Ramos (cell line): ENCODE measurements around the gene CIZ1.

ENCODE experiments used
- in situ Hi-C: fragments of 300-500 bp; cut with MboI; formaldehyde crosslinking; loops from one replicate; pipeline ENCODE4 v1.14.3; 2022; ENCODE audit warnings: low sequenced_read_pairs; ENCODE audit not compliant: unreplicated experiment

Gene CIZ1

GRCh38 chr9:128214571-128215490 is 23.5 kb upstream of the CIZ1 start:
- in situ Hi-C loops, result no loop called here

DNA sequence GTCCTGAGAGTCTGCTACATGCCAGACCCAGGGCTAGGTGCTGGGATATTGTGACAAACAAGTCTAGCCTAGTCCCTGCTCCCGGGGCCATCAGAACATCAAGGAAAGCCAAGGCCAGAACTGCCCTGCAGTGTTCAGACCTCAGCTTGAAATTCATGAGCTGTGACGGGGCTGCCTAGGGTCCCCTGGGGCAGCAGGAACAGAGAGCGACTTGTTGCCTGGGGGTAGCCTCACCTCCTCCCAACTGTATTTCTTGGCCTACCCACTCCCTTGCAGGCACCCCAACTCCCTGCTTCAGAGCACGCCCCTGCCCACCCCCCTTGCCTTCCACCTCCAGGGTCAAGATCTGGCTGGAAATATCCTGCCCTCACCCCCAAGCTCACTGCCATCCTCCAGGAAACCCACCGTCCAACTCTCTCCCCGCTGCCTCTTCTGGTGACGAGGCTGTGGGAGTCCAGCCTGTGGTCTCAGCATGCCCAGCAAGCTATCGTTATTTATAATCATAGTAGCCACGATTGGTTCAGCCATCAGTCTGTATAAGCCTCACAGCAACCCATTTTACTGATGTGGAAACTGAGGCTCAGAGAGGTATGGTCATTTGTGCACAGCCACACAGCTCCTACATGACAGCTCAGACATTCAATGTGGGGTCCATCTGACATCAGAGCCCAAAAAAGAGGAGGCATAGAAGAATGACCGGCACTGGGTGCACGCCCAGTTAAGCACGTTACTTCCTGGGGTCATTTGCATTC is 22.6 kb upstream of the CIZ1 start:
- in situ Hi-C loops, result no loop called here

DNA sequence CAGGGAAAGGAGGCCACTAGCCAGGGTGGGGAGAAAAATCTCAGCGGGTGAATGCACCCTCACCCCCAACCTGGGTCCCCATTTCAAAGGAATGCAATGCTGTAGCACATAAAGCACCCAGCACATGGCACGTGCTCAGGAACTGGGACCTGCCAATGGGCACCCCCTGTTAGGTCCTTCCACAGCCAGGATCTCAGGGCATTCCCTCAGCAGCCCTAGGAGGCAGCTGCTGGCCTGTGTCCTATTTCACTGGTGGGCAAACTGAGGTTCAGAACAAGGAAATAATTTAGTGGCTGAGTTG is 20.6 kb upstream of the CIZ1 start:
- in situ Hi-C loops, result no loop called here

DNA sequence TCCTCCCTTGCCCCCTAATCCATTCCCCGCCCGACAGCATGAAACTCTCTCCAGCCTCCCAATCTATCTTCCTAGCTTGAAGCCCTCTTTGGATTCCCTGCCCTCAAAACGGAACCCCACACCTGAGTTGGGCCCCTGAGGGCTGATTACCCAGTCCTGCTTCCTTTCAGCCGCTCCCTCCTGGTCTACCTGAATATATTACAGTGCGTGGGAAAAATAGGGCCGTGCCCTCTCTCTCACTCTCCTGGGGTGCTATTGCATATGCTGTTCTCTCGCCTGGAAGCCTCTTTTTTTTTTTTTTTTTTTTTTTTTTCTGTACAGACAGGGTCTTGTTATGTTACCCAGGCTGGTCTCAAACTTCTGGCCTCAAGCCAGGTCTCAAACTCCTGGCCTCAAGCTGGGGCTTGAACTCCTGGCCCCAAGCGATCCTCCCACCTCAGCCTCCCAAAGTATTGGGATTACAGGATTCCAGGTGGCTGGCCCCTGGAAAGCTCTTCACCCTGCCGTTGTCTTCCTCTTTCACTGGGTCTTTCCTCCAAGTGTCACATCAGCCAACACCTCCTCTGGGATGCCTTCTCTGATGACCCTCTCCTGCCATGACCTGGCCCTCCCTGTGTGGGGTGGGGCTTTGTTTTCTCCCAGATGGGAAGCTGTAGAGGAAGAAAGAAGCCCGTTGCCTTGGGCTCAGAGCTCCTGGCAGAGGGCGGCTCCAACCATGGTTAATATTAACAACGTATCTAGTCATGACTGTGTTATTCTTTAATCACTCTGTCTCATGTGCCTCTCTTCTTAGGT is 20.0 kb upstream of the CIZ1 start:
- in situ Hi-C loops, result no loop called here

- in situ Hi-C loops, result no loop called here
Observed at GRCh38 chr9:128208946-128209669, 17.7 kb upstream of the CIZ1 start.

GRCh38 chr9:128208386-128208785 is 17.0 kb upstream of the CIZ1 start:
- in situ Hi-C loops, result no loop called here

DNA sequence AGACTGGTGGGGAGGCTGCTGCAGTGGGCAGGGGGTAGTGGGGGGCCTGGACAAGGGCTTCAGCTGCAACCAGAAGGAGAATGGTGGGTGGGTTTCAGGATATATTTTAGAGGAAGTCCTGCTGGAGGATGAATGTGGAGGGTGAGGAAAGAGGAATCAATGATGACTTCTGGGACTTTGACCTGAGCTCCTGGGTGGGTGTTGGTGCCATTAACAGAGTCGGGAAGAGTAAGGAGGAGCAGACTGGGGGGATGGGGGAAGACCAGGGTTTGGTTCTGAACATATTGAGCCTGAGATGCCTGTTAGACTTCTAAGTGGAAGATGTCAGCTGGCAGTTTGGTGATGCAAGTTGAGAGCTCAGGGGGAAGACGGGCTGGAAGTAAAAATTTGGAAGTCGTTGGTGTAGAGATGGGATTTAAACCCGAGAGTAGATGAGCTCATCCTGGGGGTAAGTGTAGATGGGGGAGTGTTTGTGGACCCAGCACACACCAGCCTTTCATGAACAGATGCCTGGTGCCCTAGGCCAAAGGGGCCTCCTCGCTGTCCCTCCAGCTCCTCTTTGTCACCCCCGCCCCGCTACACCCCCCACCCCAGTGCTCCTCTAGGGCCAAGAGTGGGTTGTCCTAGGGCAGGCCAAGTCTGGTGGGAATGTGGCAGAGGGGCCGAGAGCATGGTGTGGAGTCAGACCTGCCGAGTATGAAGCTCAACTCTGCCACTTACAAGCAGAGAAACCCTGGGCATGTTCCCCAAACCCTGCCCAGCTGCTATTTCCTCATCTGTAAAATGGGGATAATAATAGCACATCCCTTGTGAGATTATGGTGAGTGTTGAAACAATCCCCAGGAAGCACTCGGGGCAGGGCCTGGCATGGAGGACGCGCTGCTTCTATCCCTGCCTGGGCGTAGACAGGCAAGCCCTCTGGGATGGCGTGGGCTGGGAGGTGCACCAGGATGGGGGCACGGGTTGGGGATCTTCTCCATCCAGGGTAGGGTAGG is 15.8 kb upstream of the CIZ1 start:
- in situ Hi-C loops, result no loop called here

DNA sequence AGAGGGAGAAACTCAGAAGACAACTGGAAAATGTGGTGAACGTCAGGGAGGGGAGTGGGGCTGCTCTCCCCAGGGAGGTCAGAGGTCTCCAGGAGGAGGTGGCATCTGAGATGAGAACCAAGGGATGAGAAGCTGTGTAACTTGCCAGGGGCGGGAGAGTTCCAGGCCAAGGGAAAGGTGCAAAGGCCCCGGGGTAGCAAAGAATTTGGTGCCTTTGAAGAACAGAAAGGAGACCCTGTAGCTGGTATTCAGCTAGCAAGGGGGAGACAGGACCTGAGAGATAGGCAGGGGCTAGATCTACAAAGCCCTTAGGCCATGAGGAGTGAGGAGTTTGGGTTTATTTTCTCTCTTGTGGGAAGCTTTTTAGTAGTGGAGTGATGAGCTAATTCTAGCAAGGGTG is 15.1 kb upstream of the CIZ1 start:
- in situ Hi-C loops, result no loop called here

DNA sequence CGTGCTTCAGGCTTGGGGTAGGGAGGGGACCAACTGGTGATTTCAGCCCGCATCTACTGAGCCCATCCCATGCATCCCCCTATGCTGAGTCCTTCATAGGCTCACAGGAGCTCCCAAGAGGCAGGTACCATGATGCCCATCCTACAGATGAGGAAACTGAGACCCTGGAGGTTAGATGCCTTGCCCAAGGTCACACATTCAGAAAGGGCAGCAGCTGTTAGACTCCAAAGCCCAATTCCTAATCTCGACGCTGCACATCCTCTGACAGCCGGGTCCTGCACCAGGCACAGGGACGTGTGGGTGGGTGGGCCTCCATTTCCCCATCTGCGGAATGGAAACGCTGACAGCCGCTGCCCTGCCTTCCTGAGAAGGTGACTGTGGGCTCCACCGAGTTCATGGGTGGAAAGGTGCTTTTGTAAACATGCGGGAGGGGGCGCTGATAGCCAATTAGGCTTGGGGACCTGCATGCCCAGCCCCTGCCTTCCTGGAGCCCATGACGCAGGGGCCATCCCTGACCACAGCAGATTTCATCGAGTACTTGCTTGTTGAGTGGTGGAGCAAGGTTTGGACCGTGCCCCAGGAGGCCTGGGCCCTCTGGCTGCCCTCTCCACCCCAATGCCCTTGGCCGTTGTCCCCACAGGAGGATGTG is 14.0 kb upstream of the CIZ1 start:
- in situ Hi-C loops, result no loop called here

DNA sequence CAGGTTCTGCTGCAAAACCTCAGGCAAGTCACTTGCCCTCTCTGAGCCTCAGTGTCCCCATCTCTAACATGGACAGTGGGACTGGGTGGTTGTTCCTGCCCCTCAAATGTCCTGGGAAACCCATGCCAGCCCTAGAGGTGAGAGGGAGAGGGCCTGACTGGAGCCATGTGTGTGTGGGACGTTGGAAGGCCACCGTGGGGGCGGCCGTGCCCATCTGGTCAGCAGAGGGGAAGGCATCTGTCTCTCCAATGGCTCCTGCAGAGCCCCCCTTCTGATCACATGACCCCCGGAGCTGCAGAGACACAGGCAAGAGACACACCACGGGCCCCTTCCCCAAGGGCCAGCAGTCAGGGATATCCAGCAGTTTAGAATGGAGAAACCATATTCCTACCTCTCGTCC is 13.5 kb upstream of the CIZ1 start:
- in situ Hi-C loops, result no loop called here

DNA sequence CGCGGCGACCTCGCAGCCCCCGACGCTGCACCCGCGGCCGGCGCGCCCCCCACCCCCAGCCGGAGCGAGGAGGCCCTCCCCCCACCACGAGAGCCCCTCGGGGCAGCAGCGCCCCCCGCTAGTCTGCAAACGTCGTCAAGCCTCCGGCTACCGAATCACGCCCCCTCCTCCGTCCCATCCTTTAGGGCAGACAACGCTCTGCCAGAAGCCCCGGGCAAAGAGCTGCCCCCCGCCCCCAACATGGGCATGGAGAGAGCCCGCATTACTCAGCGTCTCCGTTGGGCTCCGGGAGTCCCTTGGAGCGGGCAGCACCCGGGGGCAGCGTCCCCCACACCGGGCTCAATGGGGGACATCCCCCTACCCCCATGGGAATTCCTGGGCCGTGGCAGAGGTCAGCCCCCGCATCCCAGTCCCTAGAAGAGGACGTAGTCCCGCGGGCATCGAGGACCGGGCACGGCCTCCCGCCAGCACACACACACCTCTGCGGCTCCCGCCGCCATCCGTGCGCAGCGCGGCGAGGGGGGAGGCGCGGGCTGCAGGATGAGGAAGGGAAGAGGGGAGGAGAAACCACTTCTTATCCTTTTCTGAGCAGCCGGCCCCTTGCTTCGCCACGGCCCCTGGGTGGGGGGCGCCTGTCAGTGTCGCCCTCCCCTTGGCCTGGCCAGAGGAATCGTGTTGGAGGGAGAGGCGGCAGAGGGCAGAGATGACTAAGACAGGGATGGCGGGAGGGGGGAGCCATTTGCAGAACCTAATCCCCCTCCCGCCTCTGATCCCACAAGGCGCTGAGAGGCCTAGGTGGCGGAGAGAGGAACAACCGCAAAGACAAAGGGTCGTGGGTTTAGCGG is 12.6 kb upstream of the CIZ1 start:
- in situ Hi-C loops, result no loop called here

DNA sequence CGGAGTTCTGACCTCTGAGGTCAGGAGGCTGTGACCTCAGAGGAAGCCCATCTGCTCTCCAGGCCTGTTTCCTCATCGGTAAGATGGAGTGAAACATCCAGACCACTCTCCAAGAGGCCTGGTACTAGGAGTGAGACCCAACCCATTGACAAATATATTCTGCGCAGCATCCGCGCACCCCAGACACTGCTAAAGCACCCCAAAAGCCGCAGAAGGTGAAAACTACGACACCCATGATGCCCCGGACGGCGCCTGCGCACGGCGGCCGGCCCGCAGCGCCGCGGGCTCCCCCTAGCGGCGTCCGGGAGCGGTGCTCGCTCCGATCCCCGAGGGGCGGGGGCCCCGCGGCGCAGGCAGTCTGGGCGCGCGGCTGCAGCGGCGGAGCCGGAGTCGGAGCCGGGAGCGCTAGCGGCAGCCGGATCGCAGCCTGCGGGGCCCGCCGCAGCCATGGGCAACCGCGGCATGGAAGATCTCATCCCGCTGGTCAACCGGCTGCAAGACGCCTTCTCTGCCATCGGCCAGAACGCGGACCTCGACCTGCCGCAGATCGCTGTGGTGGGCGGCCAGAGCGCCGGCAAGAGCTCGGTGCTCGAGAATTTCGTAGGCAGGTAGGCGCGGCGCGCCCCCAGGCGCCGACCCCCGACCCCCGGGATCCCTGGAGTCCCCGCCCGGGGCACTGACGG is 11.8 kb upstream of the CIZ1 start, which contains the start of gene DNM1:
Gene DNM1, plus strand, starts transcription at position 356 of the 683 bp plus-strand sequence. Its CDS starts 92 bp downstream, at position 448.
- in situ Hi-C loops, result no loop called here

DNA sequence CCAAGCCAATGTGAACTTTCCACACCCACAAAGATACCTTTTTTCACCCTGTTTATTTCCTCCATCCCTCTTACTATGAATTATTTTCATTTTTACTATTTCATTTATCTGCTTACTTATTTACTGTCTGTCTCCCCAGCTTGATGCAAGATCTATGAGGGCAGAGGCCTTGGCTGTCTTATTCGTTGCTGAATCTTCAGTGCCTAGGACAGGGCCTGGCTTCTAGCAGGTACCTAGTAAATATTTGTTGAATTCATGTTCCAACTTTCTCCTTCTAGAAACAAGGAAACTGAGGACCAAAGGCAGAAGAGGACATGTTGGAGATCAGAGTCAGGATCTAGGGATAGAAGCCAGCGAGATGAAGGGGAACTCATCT is 11.3 kb upstream of the CIZ1 start:
- in situ Hi-C loops, result no loop called here

DNA sequence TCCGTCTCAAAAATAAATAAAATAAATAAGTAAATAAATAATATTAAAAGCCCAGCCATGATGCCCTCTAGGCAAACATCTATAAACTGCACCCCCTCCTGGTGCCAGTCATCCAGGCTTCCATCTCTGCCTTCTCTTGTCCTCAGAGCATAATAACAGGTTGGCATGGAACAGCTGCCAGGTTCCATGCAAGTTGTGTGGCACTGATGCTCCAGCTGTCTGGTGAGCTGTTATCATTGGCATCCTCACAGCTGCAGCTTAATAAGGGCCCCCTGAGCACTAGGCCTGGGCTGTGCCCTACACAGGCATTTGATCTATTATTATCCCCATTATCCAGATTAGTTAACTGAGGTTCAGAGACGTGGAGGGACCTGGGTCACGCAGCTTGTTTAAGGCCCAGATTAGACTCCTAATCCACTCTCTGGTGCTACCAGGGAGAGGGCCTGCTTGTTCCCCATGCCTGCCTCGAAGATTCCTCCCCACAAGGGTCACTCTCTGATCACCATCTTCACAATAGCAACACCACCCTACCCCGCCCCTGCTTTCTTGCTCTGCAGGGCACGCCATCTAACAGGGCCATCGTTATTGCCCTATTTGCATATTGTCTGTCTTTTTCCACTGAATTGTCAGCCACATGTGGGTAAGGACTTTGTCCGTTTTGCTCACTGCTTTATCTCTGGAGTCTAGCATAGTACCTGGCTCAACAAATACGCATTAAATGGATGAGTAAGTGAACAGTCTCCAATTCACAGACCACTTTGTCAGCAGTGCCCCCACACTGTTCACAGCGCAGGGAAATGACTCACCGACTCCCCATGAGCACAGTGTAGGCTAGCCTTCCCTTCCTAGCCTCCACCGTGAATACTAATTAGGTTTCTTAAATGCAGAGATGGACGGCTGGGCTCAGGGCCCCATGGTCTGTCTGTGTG is 10.3 kb upstream of the CIZ1 start:
- in situ Hi-C loops, result no loop called here

DNA sequence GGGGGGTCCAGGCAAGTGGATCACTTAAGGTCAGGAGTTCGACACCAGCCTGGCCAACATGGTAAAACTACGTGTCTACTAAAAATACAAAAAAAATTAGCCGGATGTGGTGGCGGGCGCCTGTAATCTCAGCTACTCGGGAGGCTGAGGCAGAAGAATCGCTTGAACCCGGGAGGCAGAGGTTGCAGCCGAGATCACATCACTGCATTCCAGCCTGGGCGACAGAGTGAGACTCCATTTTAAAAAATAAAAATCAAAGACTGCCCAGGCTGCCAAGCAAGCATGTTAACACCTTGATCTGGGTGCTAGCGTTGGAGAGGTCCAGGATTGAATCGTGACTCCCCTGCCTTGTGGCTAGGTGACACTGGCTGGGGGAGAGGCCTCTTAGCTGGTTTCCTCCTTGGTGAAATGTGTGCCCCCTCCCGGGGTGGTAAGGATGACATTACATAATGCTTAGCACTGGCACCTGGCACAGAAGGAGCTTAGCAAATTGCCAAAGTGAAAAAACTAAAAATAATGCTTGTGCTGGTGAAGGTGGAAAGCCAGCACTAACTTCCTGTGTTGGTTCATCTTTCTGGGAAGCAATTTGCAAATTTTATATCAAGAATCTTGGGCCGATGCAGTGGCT is 2.2 kb upstream of the CIZ1 start:
- in situ Hi-C loops, result no loop called here
